Tibial artery (tissue), 4 donors: ENCODE results near the gene ITIH4.

ENCODE experiments used
- DNase-seq, 2 donors: peaks; one replicate each; pipeline ENCODE4 v3.0.0-alpha.2; 2019
- H3K27ac ChIP-seq, 2 donors: fragments of 200-600 bp; sonication (generic) in 1 of 2; 1 replicate in 1 of 2; 2 replicates in 1 of 2; pipeline ENCODE4 v1.5.1; 2018 to 2019; ENCODE audit warnings: mild to moderate bottlenecking in 1 of 2
- H3K27me3 ChIP-seq, 2 donors: fragments of 200-600 bp; sonication (generic) in 1 of 2; one replicate each; pipeline versions ENCODE4 v1.5.1 to v1.6.0; 2016 to 2019
- H3K36me3 ChIP-seq, 3 donors: fragments of 200-600 bp; sonication (generic) in 2 of 3; one replicate each; pipeline ENCODE4 v1.5.1; 2016 to 2019; ENCODE audit warnings: mild to moderate bottlenecking in 2 of 3
- H3K4me1 ChIP-seq, 4 donors: fragments of 200-600 bp; sonication (generic) in 2 of 4; 1 replicate in 3 of 4; 2 replicates in 1 of 4; pipeline ENCODE4 v1.5.1; 2016 to 2019
- H3K4me3 ChIP-seq, 2 donors: fragments of 200-600 bp; sonication (generic) in 1 of 2; 1 replicate in 1 of 2; 2 replicates in 1 of 2; pipeline ENCODE4 v1.5.1; 2018 to 2019; ENCODE audit warnings: mild to moderate bottlenecking in 2 of 2
- H3K9me3 ChIP-seq, 3 donors: fragments of 200-600 bp; sonication (generic) in 1 of 3; one replicate each; pipeline ENCODE4 v1.5.1; 2016 to 2019
- intact Hi-C: fragments of 100-400 bp; cut with DNase I; formaldehyde crosslinking; loops from one replicate; pipeline ENCODE4 v1.15.0; 2023; ENCODE audit warnings: low total_unique reads
- TF ChIP-seq, protein P1 (sequence below), 2 experiments: fragments of 200-600 bp in 1 of 2; fragments of 450-650 bp in 1 of 2; IDR thresholded peaks; one replicate each; pipeline ENCODE4 v1.5.1; 2017 to 2019; ENCODE audit warnings: antibody characterized with exemption in 2 of 2, mild to moderate bottlenecking in 1 of 2, moderate library complexity in 1 of 2

The ITIH4 gene

DNA sequence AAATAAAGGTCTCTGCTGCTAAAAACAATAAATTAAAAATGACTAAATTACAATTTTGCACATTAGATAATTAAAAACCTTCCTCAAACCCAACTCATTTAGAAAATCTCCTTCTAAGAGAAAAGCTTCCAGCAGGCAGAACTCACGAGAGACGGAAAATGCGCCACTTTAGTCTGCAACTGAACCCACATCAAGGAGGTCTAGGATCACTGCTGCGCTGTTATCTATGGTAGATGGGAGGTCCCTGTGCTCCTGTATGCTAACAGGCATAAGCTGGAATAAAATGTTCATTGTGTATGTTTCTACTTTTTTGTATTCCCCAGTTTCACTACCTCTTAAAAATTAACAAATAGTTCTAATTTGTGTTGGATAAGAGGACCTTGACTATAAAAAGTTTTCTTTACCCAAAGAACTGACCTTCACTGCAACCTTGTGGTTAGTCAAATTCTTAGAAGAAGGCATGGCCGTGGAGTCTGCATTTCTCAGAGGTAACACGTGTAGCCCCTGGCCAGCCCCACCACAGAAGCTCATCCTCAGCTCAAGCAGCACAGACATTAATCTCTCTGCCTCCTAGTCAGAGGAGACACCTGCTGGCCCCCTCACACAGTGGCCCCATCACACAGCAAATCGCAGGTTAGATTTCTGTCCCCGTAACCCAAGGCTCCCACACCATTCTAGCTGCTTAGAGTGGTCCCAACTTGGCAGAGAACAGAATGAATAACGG lies 44.6 kb upstream of the ITIH4 start:
- intact Hi-C loops = no loop called here
- peaks cover 0 to 26% (median 4%) of the 10 kb centered on the region in 4 donors for H3K4me1 ChIP-seq
- TF ChIP-seq, protein P1, sequence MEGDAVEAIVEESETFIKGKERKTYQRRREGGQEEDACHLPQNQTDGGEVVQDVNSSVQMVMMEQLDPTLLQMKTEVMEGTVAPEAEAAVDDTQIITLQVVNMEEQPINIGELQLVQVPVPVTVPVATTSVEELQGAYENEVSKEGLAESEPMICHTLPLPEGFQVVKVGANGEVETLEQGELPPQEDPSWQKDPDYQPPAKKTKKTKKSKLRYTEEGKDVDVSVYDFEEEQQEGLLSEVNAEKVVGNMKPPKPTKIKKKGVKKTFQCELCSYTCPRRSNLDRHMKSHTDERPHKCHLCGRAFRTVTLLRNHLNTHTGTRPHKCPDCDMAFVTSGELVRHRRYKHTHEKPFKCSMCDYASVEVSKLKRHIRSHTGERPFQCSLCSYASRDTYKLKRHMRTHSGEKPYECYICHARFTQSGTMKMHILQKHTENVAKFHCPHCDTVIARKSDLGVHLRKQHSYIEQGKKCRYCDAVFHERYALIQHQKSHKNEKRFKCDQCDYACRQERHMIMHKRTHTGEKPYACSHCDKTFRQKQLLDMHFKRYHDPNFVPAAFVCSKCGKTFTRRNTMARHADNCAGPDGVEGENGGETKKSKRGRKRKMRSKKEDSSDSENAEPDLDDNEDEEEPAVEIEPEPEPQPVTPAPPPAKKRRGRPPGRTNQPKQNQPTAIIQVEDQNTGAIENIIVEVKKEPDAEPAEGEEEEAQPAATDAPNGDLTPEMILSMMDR (IDR thresholded peaks at IDR 0.05) = no peak
- no peaks in the 10 kb centered on the region for H3K9me3 ChIP-seq
- H3K27ac ChIP-seq = no peak overlapping the region
- H3K36me3 ChIP-seq = peaks cover 9 to 15% (median 12%) of the 10 kb centered on the region in 3 donors
- DNase-seq = no peak
- H3K27me3 ChIP-seq = no peaks in the 10 kb centered on the region
- no peak overlapping the region for H3K4me3 ChIP-seq

DNA sequence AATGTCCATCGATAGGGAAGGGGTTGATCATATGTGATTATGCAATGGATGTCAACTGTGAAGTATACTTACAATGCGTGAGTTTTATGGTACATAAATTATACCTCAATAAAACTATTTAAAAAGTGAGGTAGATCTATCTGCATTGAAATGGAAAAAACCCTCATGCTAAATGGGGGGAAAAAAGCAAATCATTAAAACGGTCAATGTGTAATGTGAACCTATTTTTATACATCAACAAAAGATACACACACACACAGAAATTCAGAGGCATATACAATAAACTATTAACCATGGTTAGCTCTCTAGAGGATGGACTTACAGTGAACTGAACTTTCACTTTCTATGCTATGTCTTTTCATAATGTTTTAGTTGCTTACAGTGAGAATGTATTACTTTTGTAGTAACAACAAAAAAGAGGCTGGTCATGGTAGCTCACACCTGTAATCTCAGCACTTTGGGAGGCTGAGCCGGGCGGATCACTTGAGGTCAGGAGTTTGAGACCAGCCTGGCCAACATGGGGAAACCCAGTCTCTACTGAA lies 43.8 kb upstream of the ITIH4 start:
- DNase-seq = no peak
- peaks cover 2 to 7% (median 5%) of the 10 kb centered on the region in 3 donors for H3K36me3 ChIP-seq
- H3K27me3 ChIP-seq = no peaks in the 10 kb centered on the region
- H3K4me3 ChIP-seq = no peak overlapping the region
- intact Hi-C loops = no loop called here
- TF ChIP-seq, protein P1 (IDR thresholded peaks at IDR 0.05) = no peak
- H3K9me3 ChIP-seq = no peaks in the 10 kb centered on the region
- no peak overlapping the region for H3K27ac ChIP-seq
- peaks cover 0 to 26% (median 4%) of the 10 kb centered on the region in 4 donors for H3K4me1 ChIP-seq

DNA sequence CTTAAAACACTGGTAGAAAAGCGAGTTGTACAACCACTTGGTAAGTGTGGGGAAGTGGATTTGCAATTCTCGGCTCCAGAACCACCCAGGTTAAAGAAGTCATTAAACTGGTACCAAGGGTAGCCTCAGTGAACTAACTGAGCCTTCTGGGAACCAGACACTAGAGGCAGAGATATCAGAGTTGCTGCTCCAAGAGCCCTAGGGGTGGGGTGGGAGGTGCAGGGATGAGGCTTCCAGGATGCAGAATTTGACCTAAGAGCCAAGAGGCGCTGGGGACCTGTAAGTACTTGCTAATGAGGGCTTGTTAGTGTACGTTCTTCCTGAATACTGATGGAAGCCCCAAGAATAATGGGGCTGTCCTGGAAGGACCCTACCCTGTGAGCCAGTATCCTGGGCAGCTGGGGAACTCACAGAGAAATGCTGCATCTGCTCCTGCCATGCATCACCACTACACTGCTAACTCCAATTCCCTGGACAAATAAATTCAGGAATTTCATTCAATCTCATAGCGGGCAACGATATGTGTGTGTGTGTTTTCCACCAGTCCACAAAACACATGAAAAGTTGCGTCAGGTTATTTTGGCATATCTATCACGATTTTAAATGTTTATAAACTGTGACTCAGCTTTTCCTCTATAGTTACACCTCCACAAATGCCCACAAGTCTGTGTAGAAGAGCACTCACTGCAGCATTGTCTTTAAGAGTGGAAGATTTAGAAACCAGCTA lies 43.1 kb upstream of the ITIH4 start:
- Histone ChIP-seq H3K4me1 (peaks cover 0 to 26% (median 4%) of the 10 kb centered on the region in 4 donors), H3K4me3 (no peak overlapping the region), H3K9me3 (no peaks in the 10 kb centered on the region), H3K27me3 (no peaks in the 10 kb centered on the region), H3K36me3 (peaks cover 0 to under 1% (median 0%) of the 10 kb centered on the region in 3 donors), H3K27ac (no peak overlapping the region)
- intact Hi-C loops = no loop called here
- no peak for DNase-seq
- TF ChIP-seq, protein P1 (IDR thresholded peaks at IDR 0.05) = no peak

DNA sequence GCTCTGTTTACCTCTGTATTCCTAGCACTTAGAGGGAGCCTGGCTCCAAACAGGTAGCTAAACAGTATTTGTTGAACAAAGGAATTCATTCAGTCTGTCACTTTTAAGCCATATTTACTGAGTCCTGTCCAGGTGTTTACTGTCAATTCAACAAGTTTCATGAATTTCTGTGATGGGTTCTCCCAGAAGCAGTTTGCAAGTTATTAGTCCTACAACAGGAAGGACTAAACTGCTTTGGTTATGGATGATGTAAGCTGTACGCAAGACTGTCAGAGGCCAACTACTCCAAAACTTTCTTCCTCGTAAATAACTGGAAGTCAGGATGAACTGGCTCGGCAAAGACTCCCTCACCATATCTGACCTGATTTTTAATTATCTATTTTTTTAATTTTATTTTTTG lies 41.8 kb upstream of the ITIH4 start:
- Histone ChIP-seq H3K36me3 (peaks cover 0 to 5% (median 0%) of the 10 kb centered on the region in 3 donors), H3K4me1 (peaks cover 0 to 26% (median 4%) of the 10 kb centered on the region in 4 donors), H3K27ac (no peak overlapping the region), H3K4me3 (no peak overlapping the region), H3K9me3 (no peaks in the 10 kb centered on the region), H3K27me3 (no peaks in the 10 kb centered on the region)
- no peak for DNase-seq
- intact Hi-C loops = no loop called here
- TF ChIP-seq, protein P1 (IDR thresholded peaks at IDR 0.05) = no peak

DNA sequence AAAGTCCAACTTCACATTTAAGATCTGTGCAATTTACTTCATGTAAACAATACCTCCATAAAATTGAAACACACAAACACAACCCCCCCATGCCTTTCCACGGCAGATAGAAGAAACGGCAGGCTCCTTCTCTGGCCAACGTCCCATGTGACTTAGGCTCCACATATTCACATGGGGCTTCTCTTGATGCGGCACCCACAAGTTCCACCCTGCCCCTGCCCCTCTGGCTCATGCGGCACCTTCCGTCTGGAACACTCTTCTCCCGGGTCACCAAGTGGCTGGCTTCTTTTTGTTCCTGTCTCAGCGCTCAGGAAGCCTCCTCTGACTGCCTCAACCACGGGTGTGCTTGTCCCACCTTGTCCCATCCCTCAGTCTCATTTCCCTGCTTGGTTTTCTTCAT lies 41.3 kb upstream of the ITIH4 start:
- H3K27me3 ChIP-seq = no peaks in the 10 kb centered on the region
- H3K4me3 ChIP-seq = no peak overlapping the region
- no peak for DNase-seq
- TF ChIP-seq, protein P1 (IDR thresholded peaks at IDR 0.05) = no peak
- intact Hi-C loops = no loop called here
- H3K36me3 ChIP-seq = peaks cover 0 to 5% (median 0%) of the 10 kb centered on the region in 3 donors
- no peaks in the 10 kb centered on the region for H3K9me3 ChIP-seq
- H3K4me1 ChIP-seq = peaks cover 0 to 26% (median 4%) of the 10 kb centered on the region in 4 donors
- no peak overlapping the region for H3K27ac ChIP-seq
